ENCODE results near the gene ABCA9.

GRCh38 chr17:68941761-68942160 lies 119.0 kb downstream of the ABCA9 start:
- TF ChIP-seq EZH2 (IDR thresholded peaks at IDR 0.05) (no peak), CTCF (IDR thresholded peaks at IDR 0.05) (no peak), EZH2phosphoT487 (IDR thresholded peaks at IDR 0.05) (no peak)
